ENCODE results near the gene RSPH4A. TPM values are rescaled to one million over a fixed set of nuclear protein-coding genes. Genes with fewer than 3 reads are reported as not detected.

Gene RSPH4A
- total RNA-seq, 2 donors from 2014 or later: 0.10 to 0.11 TPM

DNA sequence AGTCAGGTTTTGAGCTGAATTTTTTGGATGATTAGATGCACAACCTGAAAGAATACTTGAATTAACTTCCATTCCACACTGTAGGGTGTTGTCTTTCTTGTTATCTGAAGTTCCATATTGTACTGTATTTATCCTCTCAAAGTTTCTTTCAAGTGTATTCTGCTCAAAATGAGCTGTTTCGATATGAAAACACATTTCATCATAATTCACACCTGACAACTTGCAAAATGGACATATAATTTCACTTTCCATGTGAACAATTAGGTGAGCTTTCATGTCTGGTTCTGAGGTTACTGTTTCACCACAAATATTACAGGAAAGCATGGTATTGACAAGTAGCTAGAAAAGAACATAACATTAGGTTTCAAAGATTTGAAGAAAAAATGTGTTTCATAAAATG is 50.6 kb downstream of the RSPH4A start:
- intact Hi-C loops (cut with DNase I): no loop called here
- Histone ChIP-seq H3K4me3 (no peak overlapping the region), H3K9me3 (no peaks in the 10 kb centered on the region), H3K36me3 (no peaks in the 10 kb centered on the region), H3K4me1 (peaks cover 7% of the 10 kb centered on the region), H3K9ac (ENCODE audit: low read depth in 2 of 2, low read length in 2 of 2) (no peak overlapping the region), H3K27ac (no peak overlapping the region), H3K27me3 (no peaks in the 10 kb centered on the region)
- DNase-seq: no peak
- TF ChIP-seq, protein P1, sequence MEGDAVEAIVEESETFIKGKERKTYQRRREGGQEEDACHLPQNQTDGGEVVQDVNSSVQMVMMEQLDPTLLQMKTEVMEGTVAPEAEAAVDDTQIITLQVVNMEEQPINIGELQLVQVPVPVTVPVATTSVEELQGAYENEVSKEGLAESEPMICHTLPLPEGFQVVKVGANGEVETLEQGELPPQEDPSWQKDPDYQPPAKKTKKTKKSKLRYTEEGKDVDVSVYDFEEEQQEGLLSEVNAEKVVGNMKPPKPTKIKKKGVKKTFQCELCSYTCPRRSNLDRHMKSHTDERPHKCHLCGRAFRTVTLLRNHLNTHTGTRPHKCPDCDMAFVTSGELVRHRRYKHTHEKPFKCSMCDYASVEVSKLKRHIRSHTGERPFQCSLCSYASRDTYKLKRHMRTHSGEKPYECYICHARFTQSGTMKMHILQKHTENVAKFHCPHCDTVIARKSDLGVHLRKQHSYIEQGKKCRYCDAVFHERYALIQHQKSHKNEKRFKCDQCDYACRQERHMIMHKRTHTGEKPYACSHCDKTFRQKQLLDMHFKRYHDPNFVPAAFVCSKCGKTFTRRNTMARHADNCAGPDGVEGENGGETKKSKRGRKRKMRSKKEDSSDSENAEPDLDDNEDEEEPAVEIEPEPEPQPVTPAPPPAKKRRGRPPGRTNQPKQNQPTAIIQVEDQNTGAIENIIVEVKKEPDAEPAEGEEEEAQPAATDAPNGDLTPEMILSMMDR (IDR thresholded peaks at IDR 0.05): no peak

DNA sequence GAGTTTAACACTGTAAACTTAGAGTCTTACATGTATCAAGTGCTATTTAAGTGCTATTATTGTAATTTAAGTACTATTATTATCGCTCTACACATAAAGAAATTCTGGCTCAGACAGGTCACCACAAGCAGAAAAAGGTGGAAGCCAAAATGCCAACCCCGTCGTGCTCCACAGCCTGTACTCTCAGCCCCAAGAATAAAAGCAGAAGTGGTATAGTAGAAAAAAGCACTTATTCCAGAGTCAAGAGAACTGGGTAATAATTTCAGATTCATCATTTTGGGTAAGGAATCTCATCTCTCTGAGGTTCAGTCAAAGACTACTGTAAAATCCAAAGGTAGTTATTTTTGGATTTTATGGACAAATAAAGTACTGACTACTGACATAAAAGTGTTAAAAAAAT is 51.3 kb downstream of the RSPH4A start:
- Histone ChIP-seq H3K36me3 (no peaks in the 10 kb centered on the region), H3K9me3 (no peaks in the 10 kb centered on the region), H3K9ac (ENCODE audit: low read depth in 2 of 2, low read length in 2 of 2) (peak overlapping the region; percentile 95 to 98), H3K27me3 (no peaks in the 10 kb centered on the region), H3K27ac (no peak overlapping the region), H3K4me3 (peak overlapping the region; percentile 91), H3K4me1 (peaks cover 7% of the 10 kb centered on the region)
- intact Hi-C loops (cut with DNase I): no loop called here
- DNase-seq: no peak
- TF ChIP-seq, protein P1 (IDR thresholded peaks at IDR 0.05): no peak

DNA sequence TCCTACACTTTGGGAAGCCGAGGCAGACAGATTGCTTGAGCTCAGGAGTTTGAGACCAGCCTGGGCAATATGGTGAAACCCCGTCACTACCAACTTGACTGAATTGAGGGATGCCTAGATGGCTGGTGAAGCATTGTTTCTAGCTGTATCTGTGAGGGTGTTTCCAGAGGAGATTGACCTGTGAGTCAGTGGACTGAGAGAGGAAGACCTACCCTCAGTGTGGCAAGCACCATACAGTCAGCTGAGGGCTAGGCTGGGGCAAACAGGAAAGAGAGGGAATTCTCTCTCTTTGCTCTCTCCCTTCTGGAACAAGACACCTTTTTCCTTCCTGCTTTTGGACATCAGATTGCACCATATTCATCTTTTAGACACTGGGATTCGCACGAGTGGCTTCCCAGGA is 56.0 kb downstream of the RSPH4A start:
- Histone ChIP-seq H3K27me3 (no peaks in the 10 kb centered on the region), H3K9me3 (no peaks in the 10 kb centered on the region), H3K9ac (ENCODE audit: low read depth in 2 of 2, low read length in 2 of 2) (no peak overlapping the region), H3K4me1 (peaks cover 3% of the 10 kb centered on the region), H3K4me3 (no peak overlapping the region), H3K36me3 (no peaks in the 10 kb centered on the region), H3K27ac (no peak overlapping the region)
- intact Hi-C loops (cut with DNase I): no loop called here
- TF ChIP-seq, protein P1 (IDR thresholded peaks at IDR 0.05): no peak
- DNase-seq: no peak

DNA sequence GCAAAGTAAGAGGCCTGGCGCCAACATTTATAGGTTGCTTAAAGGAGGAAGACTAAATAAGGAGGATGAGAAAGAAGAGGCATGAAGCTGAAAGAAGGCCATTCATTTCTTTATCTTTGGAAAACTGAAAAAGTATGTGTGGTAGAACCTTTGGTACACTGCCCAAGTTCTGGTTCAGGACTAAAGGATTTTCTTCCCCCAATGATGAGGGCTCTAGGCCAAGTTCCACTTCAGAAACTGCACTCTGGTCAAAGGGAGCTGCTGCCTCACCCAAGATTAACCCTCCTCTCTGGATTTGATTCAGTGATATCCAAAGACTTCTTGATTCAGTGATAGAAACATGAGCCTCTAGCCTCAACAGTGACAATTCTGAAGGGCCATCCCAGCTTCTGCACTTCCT is 59.7 kb downstream of the RSPH4A start:
- intact Hi-C loops (cut with DNase I): no loop called here
- Histone ChIP-seq H3K4me1 (no peaks in the 10 kb centered on the region), H3K36me3 (no peaks in the 10 kb centered on the region), H3K4me3 (no peak overlapping the region), H3K27me3 (no peaks in the 10 kb centered on the region), H3K27ac (no peak overlapping the region), H3K9me3 (no peaks in the 10 kb centered on the region), H3K9ac (ENCODE audit: low read depth in 2 of 2, low read length in 2 of 2) (no peak overlapping the region)
- DNase-seq: no peak
- TF ChIP-seq, protein P1 (IDR thresholded peaks at IDR 0.05): no peak

- TF ChIP-seq, protein P1 (IDR thresholded peaks at IDR 0.05): no peak
- Histone ChIP-seq H3K27ac (peak within 1 kb of the TSS; percentile 84), H3K4me1 (no peaks in the 10 kb centered on the region), H3K27me3 (no peaks in the 10 kb centered on the region), H3K9me3 (no peaks in the 10 kb centered on the region), H3K9ac (ENCODE audit: low read depth in 2 of 2, low read length in 2 of 2) (peak within 1 kb of the TSS; percentile 72 to 79), H3K36me3 (no peaks in the 10 kb centered on the region), H3K4me3 (peak within 1 kb of the TSS; percentile 76)
- DNase-seq: peak; percentile 91
- intact Hi-C loops (cut with DNase I): no loop called here
Measured at GRCh38 chr6:116680880-116681672, 64.8 kb downstream of the RSPH4A start, which contains the start of gene KPNA5. KPNA5 (plus strand) TSS chr6:116681211; CDS start chr6:116681335, 124 bp downstream.
